GM18909 (cell line): ENCODE data around the gene PRKCE.

ENCODE experiments used
- ATAC-seq: cut with Tn5 transposase; IDR thresholded peaks from one replicate; pipeline ENCODE4 v1.9.1; 2021; ENCODE audit warnings: mild to moderate bottlenecking; ENCODE audit not compliant: unreplicated experiment, poor library complexity

The PRKCE gene

GRCh38 chr2:46164529-46165301 is 513.2 kb downstream of the PRKCE start:
- ATAC-seq, result no peak

GRCh38 chr2:46165916-46166315 is 514.4 kb downstream of the PRKCE start:
- ATAC-seq, result no peak

- no peak for ATAC-seq
Measured at GRCh38 chr2:46167406-46167805, 515.9 kb downstream of the PRKCE start.

- ATAC-seq, result no peak
Measured at GRCh38 chr2:46167924-46168323, 516.4 kb downstream of the PRKCE start.

GRCh38 chr2:46169467-46169866 is 518.0 kb downstream of the PRKCE start:
- ATAC-seq, result no peak

- no peak for ATAC-seq
Measured at GRCh38 chr2:46170026-46170425, 518.6 kb downstream of the PRKCE start.

- no peak for ATAC-seq
Measured at GRCh38 chr2:46170611-46171350, 519.3 kb downstream of the PRKCE start.

GRCh38 chr2:46171411-46171953 is 520.0 kb downstream of the PRKCE start:
- ATAC-seq, result no peak

GRCh38 chr2:46171996-46172546 is 520.6 kb downstream of the PRKCE start:
- ATAC-seq, result no peak

GRCh38 chr2:46173030-46173429 is 521.6 kb downstream of the PRKCE start:
- no peak for ATAC-seq

GRCh38 chr2:46173636-46174250 is 522.3 kb downstream of the PRKCE start:
- no peak for ATAC-seq

- ATAC-seq, result no peak
Measured at GRCh38 chr2:46174345-46175170, 523.1 kb downstream of the PRKCE start.

GRCh38 chr2:46175419-46175818 is 523.9 kb downstream of the PRKCE start:
- ATAC-seq, result no peak

- no peak for ATAC-seq
Measured at GRCh38 chr2:46177461-46178089, 526.1 kb downstream of the PRKCE start.

GRCh38 chr2:46179037-46179621 is 527.7 kb downstream of the PRKCE start:
- no peak for ATAC-seq

GRCh38 chr2:46180189-46180588 is 528.7 kb downstream of the PRKCE start:
- no peak for ATAC-seq

GRCh38 chr2:46181306-46181705 is 529.8 kb downstream of the PRKCE start:
- no peak for ATAC-seq

GRCh38 chr2:46181789-46182530 is 530.5 kb downstream of the PRKCE start:
- ATAC-seq, result no peak
